H1 (cell line): ENCODE measurements around the gene RYR3. TPM values are rescaled to one million over a fixed set of nuclear protein-coding genes. Genes with fewer than 3 reads are reported as not detected.

Experiments used
- CTCF ChIA-PET: fragments of 300-600 bp; sonication (Branson Sonifier 250); formaldehyde crosslinking; loops from one replicate; lab custom pipeline; 2021; ENCODE audit not compliant: partially characterized antibody; lab: Charles Lee
- POLR2A ChIA-PET: fragments of 300-600 bp; sonication (Branson Sonifier 250); formaldehyde crosslinking; loops from one replicate; lab custom pipeline; 2021; ENCODE audit warnings: inconsistent platforms; ENCODE audit not compliant: partially characterized antibody; lab: Charles Lee
- DNase-seq, 2 experiments: peaks; one replicate each; pipeline versions ENCODE4 v3.0.0 to v3.0.0-alpha.2; 2010 to 2022; ENCODE audit warnings: low spot score in 2 of 2, low read depth in 1 of 2, mixed read lengths in 1 of 2
- FAIRE-seq: peaks from 2 replicates; lab custom pipeline; 2011; peaks lifted over from hg19 to GRCh38; lab: Jason Lieb, UNC
- H2AFZ ChIP-seq: 2 replicates; pipeline ENCODE4 v1.8.1; 2012; ENCODE audit warnings: low read length, inconsistent platforms
- H2AK5ac ChIP-seq: 2 replicates; pipeline ENCODE4 v1.6.1; 2013; ENCODE audit warnings: low read depth, low read length
- H2BK120ac ChIP-seq: replicated peaks from 2 replicates; pipeline ENCODE3; 2013; ENCODE audit warnings: low read depth, low read length, inconsistent platforms
- H2BK12ac ChIP-seq: 2 replicates; pipeline ENCODE4 v1.6.1; 2013; ENCODE audit warnings: low read depth, low read length
- H2BK15ac ChIP-seq: 2 replicates; pipeline ENCODE4 v1.6.1; 2013; ENCODE audit warnings: low read length
- H2BK20ac ChIP-seq: 2 replicates; pipeline ENCODE4 v1.6.1; 2013; ENCODE audit warnings: low read length
- H2BK5ac ChIP-seq: 2 replicates; pipeline ENCODE4 v1.6.1; 2013; ENCODE audit warnings: low read depth, low read length
- H3K14ac ChIP-seq: 2 replicates; pipeline ENCODE4 v1.6.1; 2013; ENCODE audit warnings: inconsistent platforms; ENCODE audit not compliant: insufficient read length
- H3K18ac ChIP-seq: 2 replicates; pipeline ENCODE4 v1.6.1; 2013; ENCODE audit warnings: low read length; ENCODE audit errors: extremely low read depth
- H3K23ac ChIP-seq: 2 replicates; pipeline ENCODE4 v1.6.1; 2013; ENCODE audit warnings: inconsistent platforms; ENCODE audit not compliant: insufficient read length
- H3K23me2 ChIP-seq: 2 replicates; pipeline ENCODE4 v1.6.1; 2013; ENCODE audit warnings: low read depth, low read length
- H3K27ac ChIP-seq: 2 replicates; pipeline ENCODE4 v1.6.1; 2011; ENCODE audit warnings: low read depth, low read length, inconsistent platforms
- H3K27me3 ChIP-seq, 4 experiments: replicated peaks in 1 of 4; 1 replicate in 1 of 4; 2 replicates in 3 of 4; pipeline versions ENCODE4 v1.6.1 to v1.8.1; 2011 to 2013; ENCODE audit warnings: low read length in 3 of 4, mild to moderate bottlenecking in 3 of 4, inconsistent platforms in 2 of 4, mixed read lengths in 2 of 4, moderate library complexity in 1 of 4; ENCODE audit not compliant: control insufficient read depth in 3 of 4, insufficient read depth in 3 of 4; ENCODE audit errors: extremely low read depth in 1 of 4
- H3K36me3 ChIP-seq, 4 experiments: 2 replicates each; pipeline versions ENCODE4 v1.6.1 to v1.8.1; 2011 to 2013; ENCODE audit warnings: mild to moderate bottlenecking in 4 of 4, low read length in 3 of 4, moderate library complexity in 2 of 4, control low read depth in 1 of 4, inconsistent platforms in 1 of 4; ENCODE audit not compliant: insufficient read depth in 4 of 4, control insufficient read depth in 2 of 4
- H3K4ac ChIP-seq: replicated peaks from 2 replicates; pipeline ENCODE3; 2013; ENCODE audit warnings: low read length, low read depth, mixed read lengths, inconsistent platforms; ENCODE audit not compliant: insufficient read length
- H3K4me1 ChIP-seq, 4 experiments: replicated peaks in 1 of 4; 1 replicate in 1 of 4; 2 replicates in 3 of 4; pipeline versions ENCODE4 v1.6.1 to v1.8.1; 2011 to 2013; ENCODE audit warnings: low read length in 3 of 4, inconsistent platforms in 2 of 4, mixed read lengths in 1 of 4; ENCODE audit not compliant: insufficient read depth in 4 of 4, control insufficient read depth in 3 of 4
- H3K4me2 ChIP-seq, 2 experiments: 2 replicates each; pipeline versions ENCODE4 v1.6.1 to v1.8.1; 2011 to 2013; ENCODE audit warnings: low read depth in 2 of 2, low read length in 2 of 2, control low read depth in 1 of 2, inconsistent platforms in 1 of 2, mild to moderate bottlenecking in 1 of 2; ENCODE audit not compliant: insufficient read depth in 1 of 2
- H3K4me3 ChIP-seq, 4 experiments: fragments of 200-600, 300-600 bp in 1 of 4; sonication (generic), shearing (Covaris generic), sonication (Bioruptor Twin) in 1 of 4; 2 replicates each; pipeline versions ENCODE4 v1.5.1 to v1.8.1; 2011 to 2016; ENCODE audit warnings: low read length in 4 of 4, low read depth in 3 of 4, control low read depth in 2 of 4, inconsistent platforms in 2 of 4, mild to moderate bottlenecking in 2 of 4, mixed read lengths in 1 of 4, moderate library complexity in 1 of 4; ENCODE audit not compliant: insufficient read depth in 2 of 4; ENCODE audit errors: extremely low read depth in 1 of 4
- H3K56ac ChIP-seq: replicated peaks from 2 replicates; pipeline ENCODE3; 2013; ENCODE audit warnings: low read depth, mild to moderate bottlenecking, mixed read lengths, low read length, inconsistent platforms; ENCODE audit not compliant: insufficient read length
- H3K79me1 ChIP-seq: 2 replicates; pipeline ENCODE4 v1.6.1; 2013; ENCODE audit warnings: low read depth, low read length, control low read depth
- H3K79me2 ChIP-seq, 2 experiments: 2 replicates each; pipeline versions ENCODE4 v1.6.1 to v1.8.1; 2012 to 2013; ENCODE audit warnings: low read length in 2 of 2, mild to moderate bottlenecking in 2 of 2, inconsistent platforms in 1 of 2; ENCODE audit not compliant: insufficient read depth in 2 of 2, control insufficient read depth in 1 of 2
- H3K9ac ChIP-seq, 4 experiments: replicated peaks in 1 of 4; 1 replicate in 1 of 4; 2 replicates in 3 of 4; pipeline versions ENCODE4 v1.6.1 to v1.8.1; 2011 to 2013; ENCODE audit warnings: low read depth in 3 of 4, low read length in 3 of 4, control low read depth in 2 of 4, mild to moderate bottlenecking in 2 of 4, moderate library complexity in 2 of 4, inconsistent platforms in 1 of 4; ENCODE audit errors: extremely low read depth in 1 of 4
- H3K9me3 ChIP-seq, 2 experiments: 2 replicates each; pipeline versions ENCODE4 v1.6.1 to v1.8.1; 2012 to 2013; ENCODE audit warnings: mild to moderate bottlenecking in 2 of 2, moderate library complexity in 2 of 2, control low read depth in 1 of 2, inconsistent platforms in 1 of 2, low read depth in 1 of 2, low read length in 1 of 2, mixed read lengths in 1 of 2; ENCODE audit not compliant: insufficient read depth in 2 of 2
- H4K20me1 ChIP-seq, 2 experiments: replicated peaks in 1 of 2; 2 replicates each; pipeline versions ENCODE3 to v1.8.1; 2011 to 2013; ENCODE audit warnings: inconsistent platforms in 2 of 2, low read length in 2 of 2, mild to moderate bottlenecking in 1 of 2; ENCODE audit not compliant: insufficient read depth in 2 of 2, control insufficient read depth in 1 of 2
- H4K5ac ChIP-seq: 2 replicates; pipeline ENCODE4 v1.6.1; 2013; ENCODE audit warnings: low read length, low read depth, mixed read lengths, inconsistent platforms; ENCODE audit not compliant: insufficient read length
- H4K8ac ChIP-seq: 2 replicates; pipeline ENCODE4 v1.8.0; 2013; ENCODE audit warnings: mild to moderate bottlenecking, moderate library complexity, low read length, inconsistent platforms; ENCODE audit not compliant: insufficient read depth; ENCODE audit errors: extremely low read depth
- H4K91ac ChIP-seq: replicated peaks from 2 replicates; pipeline ENCODE3; 2013; ENCODE audit warnings: low read length, mixed read lengths, inconsistent platforms; ENCODE audit not compliant: insufficient read length
- KDM5A ChIP-seq: fragments of 200-600 bp; IDR thresholded peaks from 2 replicates; pipeline ENCODE4 v1.7.1; 2012; ENCODE audit warnings: mild to moderate bottlenecking, low read length, inconsistent platforms, mixed read lengths
- RAD21 ChIP-seq, 2 experiments: IDR thresholded peaks in 1 of 2; conservative IDR thresholded peaks in 1 of 2; 2 replicates each; pipeline ENCODE4 v1.6.1; 2011; ENCODE audit warnings: low read depth in 2 of 2, low read length in 2 of 2, improper control_type of control experiment in 1 of 2, inconsistent platforms in 1 of 2, mild to moderate bottlenecking in 1 of 2, moderate library complexity in 1 of 2
- TBP ChIP-seq: IDR thresholded peaks from 2 replicates; pipeline ENCODE4 v1.6.1; 2011; ENCODE audit warnings: low read depth, low read length, improper control_type of control experiment
- WGBS, 2 experiments: shearing (Covaris generic) in 1 of 2; methylation state at CpG; one replicate each; pipeline versions ENCODE4 v1.1.6 to v1.1.7; 2013 to 2015; ENCODE audit warnings: low lambda C conversion rate in 2 of 2, mixed read lengths in 2 of 2, inconsistent platforms in 1 of 2, low coverage in 1 of 2, missing lambda C conversion rate in 1 of 2; ENCODE audit not compliant: insufficient replicate concordance in 2 of 2, insufficient coverage in 1 of 2, insufficient read length in 1 of 2; ENCODE audit errors: extremely low coverage in 1 of 2, missing lambda C conversion rate in 1 of 2; 5-methylcytosine and 5-hydroxymethylcytosine counted together
- polyA plus RNA-seq, 7 experiments: library from polyadenylated mRNA; depleted of rRNA in 3 of 7; stranded (reverse) in 5 of 7; unstranded in 2 of 7; fragments of >200 nt in 5 of 7; fragments of 200-250 nt in 2 of 7; gene quantifications; 1 replicate in 5 of 7; 2 replicates in 1 of 7; 4 replicates in 1 of 7; pipeline versions ENCODE4 v1.2.1 to v1.2.3, GENCODE V29; 2011 to 2013; ENCODE audit warnings: missing spikeins in 2 of 7, mixed read lengths in 2 of 7
- total RNA-seq: library from RNA; stranded (reverse); fragmentation: NEBNext Ultra II Directional; extraction: Animal tissue kit (Norgen Biotek cat#: 25700); gene quantifications from 2 replicates; pipeline ENCODE4 v1.2.1, GENCODE V29; 2021

RYR3 gene
- total and polyA plus RNA-seq, 2 of the 8 experiments (the other 6 are each of a cell fraction or from before 2014, with no cell fraction given), result 0.33 to 3.4 TPM

GRCh38 chr15:33830351-33830750 lies 519.6 kb downstream of the RYR3 start:
- H3K4me1 ChIP-seq, result peaks cover 3 to 6% (median 5%) of the 10 kb centered on the region in 4 experiments
- no peak overlapping the region for H2BK15ac ChIP-seq
- H2AK5ac ChIP-seq, result no peak overlapping the region
- 87% methylated on average over 4 of the region's 4 CpGs; no CpG with 5 or more reads in 1 of the 2 experiments for WGBS, 2 experiments
- no peak overlapping the region for H3K27ac ChIP-seq
- no peaks in the 10 kb centered on the region for H3K23me2 ChIP-seq
- no peak overlapping the region for H2BK120ac ChIP-seq
- H3K23ac ChIP-seq, result no peak overlapping the region
- H4K5ac ChIP-seq, result no peak overlapping the region
- no peaks in the 10 kb centered on the region for H3K36me3 ChIP-seq
- H3K56ac ChIP-seq, result no peak overlapping the region
- H4K20me1 ChIP-seq, result no peaks in the 10 kb centered on the region
- no peaks in the 10 kb centered on the region for H3K79me2 ChIP-seq
- H3K9me3 ChIP-seq, result no peaks in the 10 kb centered on the region
- ChIA-PET POLR2A (no interaction called here), CTCF (interaction anchor here (0.6 kb wide), 1 partner anchor 512 kb away, joined by 3 read pairs; the partner anchor contains the start of gene NOP10)
- no peak overlapping the region for H3K9ac ChIP-seq
- H3K79me1 ChIP-seq, result no peaks in the 10 kb centered on the region
- FAIRE-seq, result no peak
- H3K27me3 ChIP-seq, result no peaks in the 10 kb centered on the region
- H3K4me3 ChIP-seq, result no peak overlapping the region
- TF ChIP-seq RAD21 (IDR thresholded peaks at IDR 0.05 in 1 of 2, conservative IDR thresholded peaks at IDR 0.05 in 1 of 2; ENCODE audit: low read depth in 2 of 2, low read length in 2 of 2) (no peak), KDM5A (no peak), TBP (no peak)
- no peak overlapping the region for H4K91ac ChIP-seq
- H2BK20ac ChIP-seq, result no peak overlapping the region
- H3K4me2 ChIP-seq, result no peak overlapping the region
- no peak overlapping the region for H3K18ac ChIP-seq
- no peak overlapping the region for H2AFZ ChIP-seq
- H3K4ac ChIP-seq, result no peak overlapping the region
- no peak overlapping the region for H2BK5ac ChIP-seq
- no peak overlapping the region for H3K14ac ChIP-seq
- DNase-seq, result no peak
- H2BK12ac ChIP-seq, result no peak overlapping the region
- H4K8ac ChIP-seq, result no peak overlapping the region
